SKM-1 treated with dmso at 0.1 percent for 144 hours (cell line): ENCODE measurements around the gene TMEM52B.

Source experiments
- DNase-seq: peaks from one replicate; lab custom pipeline; 2025; ENCODE audit not compliant: unreplicated experiment; lab: John Stamatoyannopoulos, UW

Gene TMEM52B

DNA sequence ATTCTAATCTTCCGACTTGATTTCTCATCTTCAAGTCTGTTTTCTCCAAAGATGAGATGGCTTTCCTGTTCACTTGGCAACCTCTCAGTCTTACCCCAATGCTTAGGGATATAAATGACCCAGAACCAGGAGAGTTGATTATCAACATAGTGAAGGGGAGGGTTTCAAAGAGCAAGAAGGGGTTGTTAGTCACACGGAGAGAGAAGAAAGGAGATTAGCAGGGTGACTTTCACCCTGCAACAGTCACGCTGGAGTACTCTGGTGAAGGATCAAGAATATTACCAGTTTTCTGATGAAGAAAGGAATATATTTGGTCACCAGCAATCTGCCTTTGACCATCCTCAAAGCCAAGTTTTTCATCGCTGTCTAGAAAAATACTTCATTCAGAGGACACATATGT is at the start of gene TMEM52B:
TMEM52B (plus strand) TSS at position 212 of the 400 bp plus-strand sequence. CDS start 543 bp downstream, outside the sequence.
- no peak for DNase-seq

GRCh38 chr12:10130042-10130441 is 48.8 kb upstream of the TMEM52B start, which contains the start of gene CLEC7A:
TSS of gene CLEC7A (minus strand) at chr12:10130199. CDS start at chr12:10130082, 117 bp downstream.
- peak; percentile 16 for DNase-seq

GRCh38 chr12:10131111-10131690 is 47.6 kb upstream of the TMEM52B start:
- peak; percentile 35 for DNase-seq

GRCh38 chr12:10132850-10133370 is 45.9 kb upstream of the TMEM52B start:
- DNase-seq, result no peak

GRCh38 chr12:10135126-10135525 is 43.7 kb upstream of the TMEM52B start:
- no peak for DNase-seq

- DNase-seq, result no peak
Measured at GRCh38 chr12:10136637-10137205, 42.1 kb upstream of the TMEM52B start.

DNA sequence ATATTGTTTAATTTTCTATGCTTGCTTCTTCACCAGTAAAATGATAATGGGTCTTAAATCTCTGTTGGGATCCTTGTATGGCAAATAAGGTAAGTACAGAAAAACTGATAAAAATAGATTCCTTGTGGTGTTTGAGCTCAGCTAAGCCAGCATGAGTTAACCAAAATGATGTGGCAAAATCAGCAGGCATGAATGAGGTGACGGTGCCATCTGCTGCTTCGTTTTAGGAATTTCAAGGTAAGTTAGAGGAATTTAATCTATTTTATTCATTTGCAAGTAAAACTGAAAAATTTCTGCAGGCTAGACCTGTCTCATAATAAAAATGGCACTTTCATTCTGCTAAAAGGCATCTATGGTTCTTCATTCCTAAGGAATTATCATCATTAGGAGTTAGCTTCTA is 38.8 kb upstream of the TMEM52B start:
- peak; percentile 26 for DNase-seq

DNA sequence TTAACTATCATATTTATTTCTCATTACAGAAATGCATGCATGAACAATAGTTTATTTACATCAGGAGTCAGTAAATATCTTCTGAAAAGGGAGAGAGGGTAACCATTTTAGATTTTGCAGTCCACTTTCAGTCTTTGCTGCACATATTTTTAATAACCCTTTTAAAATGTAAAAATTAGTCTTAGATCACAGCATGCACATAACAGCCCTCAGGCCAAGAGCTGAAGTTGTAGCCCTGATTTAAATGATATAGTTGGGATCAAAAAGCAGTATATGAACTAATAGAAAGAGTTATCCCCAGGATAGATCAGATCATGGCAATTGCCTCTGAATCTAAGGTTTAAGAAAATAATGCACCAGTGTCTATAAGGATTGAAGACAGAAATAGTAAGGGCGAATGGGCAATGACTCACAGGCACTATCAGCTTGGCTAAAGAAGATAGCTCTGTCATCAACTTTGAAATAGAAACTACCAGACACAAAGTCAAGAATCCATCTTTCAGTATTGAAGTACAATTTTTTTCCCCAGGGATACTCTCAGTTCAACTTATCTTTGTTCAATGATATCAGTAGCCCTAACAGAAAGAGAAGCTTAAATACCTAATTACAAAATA is 35.7 kb upstream of the TMEM52B start:
- DNase-seq, result no peak

GRCh38 chr12:10147714-10148403 is 31.0 kb upstream of the TMEM52B start:
- no peak for DNase-seq

GRCh38 chr12:10151621-10152020 is 27.2 kb upstream of the TMEM52B start:
- DNase-seq, result no peak

DNA sequence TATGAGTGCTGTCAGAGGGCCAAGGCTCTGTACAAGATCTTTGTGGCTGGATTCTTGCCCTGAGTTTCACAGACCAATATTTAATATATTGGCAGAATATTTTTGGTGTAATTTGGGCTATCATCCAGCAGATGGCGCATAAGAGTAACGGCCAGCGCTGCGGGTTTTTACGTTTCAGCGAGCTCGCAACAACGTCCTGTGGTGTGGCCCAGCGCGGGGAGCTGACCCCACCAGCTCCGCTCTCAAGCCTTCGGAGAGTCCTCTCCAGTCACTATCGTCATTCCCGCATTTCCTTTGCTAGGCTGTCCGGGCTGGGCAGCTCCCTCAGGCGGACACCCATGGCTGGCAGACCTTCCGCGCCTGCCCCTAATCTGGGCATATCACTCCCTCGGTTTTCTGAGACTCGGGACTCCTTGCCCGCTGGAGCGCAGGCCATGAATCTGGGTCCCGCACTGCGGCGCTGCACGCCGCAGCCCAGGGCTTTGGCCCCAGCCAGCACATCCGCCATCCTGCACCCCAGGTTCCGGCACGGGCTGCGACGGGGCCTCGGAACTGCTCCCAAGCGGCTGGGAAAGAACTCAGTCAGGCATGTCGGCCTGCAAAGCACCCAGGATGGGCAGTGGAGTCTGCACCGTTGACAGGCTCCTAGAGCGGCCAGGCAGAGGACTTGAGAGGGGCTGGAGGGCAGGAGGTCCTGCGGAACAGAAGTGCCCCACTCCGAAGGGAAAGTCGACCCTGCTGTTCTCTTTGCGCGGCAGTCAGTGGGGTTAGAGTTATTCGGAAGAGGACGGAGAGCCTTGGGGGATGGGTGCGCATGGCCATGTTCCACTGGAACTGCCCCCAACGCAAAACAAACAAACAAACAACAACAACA is 25.3 kb upstream of the TMEM52B start:
- DNase-seq, result peak; percentile 14

GRCh38 chr12:10154145-10154496 is 24.7 kb upstream of the TMEM52B start:
- DNase-seq, result no peak

DNA sequence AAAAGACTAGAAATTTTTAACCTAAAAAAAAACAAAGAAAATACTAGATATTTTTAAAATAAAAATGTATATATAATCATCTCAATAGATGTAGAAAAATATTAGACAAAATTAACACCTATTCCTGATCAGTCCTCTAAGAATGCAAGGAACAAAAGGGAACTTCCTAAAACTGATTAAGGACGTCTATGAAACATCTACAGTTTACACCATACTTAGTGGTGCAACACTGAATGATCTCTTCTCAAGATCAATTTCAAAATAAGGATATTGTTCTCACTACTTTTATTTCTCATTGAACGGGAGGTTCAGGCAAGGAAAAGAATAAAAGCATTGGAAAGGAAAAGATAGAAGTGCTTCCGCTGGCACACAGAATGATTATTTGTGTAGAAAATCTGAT is 22.9 kb upstream of the TMEM52B start:
- no peak for DNase-seq

DNA sequence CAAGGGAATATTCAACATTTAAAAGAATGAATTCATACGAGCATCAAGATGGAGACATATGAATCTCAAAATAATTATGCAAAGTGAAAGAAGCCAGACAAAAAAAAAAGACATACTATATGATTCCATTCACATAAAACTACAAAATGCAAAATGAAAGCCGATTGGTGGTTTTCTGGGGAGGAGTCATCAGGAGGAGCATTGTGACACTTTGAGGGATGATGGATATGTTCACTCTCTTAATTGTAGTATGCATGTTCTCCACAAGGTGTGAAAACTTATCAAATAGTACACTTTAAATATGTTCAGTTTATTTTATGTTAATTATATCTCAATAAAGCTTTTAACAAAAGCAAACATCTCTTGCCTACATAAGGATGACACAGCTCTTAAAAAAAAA is 20.4 kb upstream of the TMEM52B start:
- DNase-seq, result no peak

DNA sequence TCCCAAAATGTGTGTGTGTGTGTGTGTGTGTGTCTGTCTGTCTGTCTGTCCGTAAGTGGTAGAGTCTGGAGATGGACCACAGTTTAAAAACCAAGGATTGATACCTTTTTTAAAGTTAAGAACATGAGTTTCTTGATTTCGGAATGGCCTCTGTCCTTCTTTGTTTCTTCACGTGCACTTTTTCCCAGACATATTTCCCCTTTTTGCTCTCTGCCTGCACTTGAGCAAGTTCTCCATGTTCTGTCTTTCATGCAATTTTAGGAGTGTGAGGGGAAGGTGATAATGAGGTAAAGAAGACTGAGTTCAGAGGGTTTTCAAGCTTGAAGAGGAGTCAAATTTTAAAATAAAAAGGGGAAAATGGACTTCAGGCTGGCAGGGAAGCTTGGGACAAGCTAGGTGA is 19.6 kb upstream of the TMEM52B start:
- DNase-seq, result no peak

GRCh38 chr12:10160617-10161385 is 18.0 kb upstream of the TMEM52B start:
- DNase-seq, result peak; percentile 4

- peak; percentile 16 for DNase-seq
Measured at GRCh38 chr12:10163084-10163483, 15.7 kb upstream of the TMEM52B start.

DNA sequence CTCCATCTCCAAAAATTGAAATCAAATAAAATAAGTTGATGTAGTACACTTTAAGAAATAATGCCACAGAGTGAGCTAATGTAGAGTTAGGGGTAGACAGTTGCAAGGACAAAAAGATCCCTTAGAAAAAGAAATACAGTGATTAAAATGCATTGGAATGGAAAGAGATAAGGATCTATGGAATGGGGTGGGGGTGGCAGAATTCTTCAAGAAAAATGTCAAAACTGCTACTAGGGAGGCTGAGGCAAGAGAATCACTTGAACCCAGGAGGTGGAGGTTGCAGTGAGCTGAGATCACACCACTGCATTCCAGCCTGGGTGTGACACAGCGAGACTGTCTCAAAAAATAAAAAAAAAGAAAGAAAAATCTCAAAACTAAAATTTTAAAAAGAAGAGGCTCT is 13.4 kb upstream of the TMEM52B start:
- no peak for DNase-seq

DNA sequence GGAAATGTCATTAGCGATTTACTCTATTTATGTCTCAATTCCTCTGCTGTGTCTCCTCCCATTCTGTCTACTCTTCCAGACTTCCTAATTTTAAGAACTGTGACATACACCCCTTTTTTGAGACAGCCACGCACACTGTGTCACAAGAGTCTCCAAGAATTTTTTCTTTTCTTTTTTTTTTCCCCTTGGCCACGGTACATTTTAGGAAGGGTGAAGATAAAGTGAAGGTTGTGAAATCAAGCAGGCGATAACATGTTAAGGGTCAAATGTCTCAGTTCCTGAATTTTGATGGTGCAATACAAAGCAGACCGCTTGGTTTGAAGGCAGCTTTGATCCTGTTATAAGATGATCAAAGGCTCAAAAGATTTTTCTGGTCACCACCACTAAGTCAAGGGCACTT is 11.2 kb upstream of the TMEM52B start:
- DNase-seq, result peak; percentile 86

- DNase-seq, result no peak
Measured at GRCh38 chr12:10169104-10169503, 9.7 kb upstream of the TMEM52B start.
